GM23248 (cell line): ENCODE data around the gene MOK. TPM values are rescaled to one million over a fixed set of nuclear protein-coding genes. Genes with fewer than 3 reads are reported as not detected.

ENCODE experiments used
- DNase-seq: peaks from one replicate; pipeline ENCODE4 v3.0.0-alpha.2; 2015
- H2AFZ ChIP-seq: fragments of 200-600 bp; sonication (generic); 2 replicates; pipeline ENCODE4 v1.6.1; 2016; ENCODE audit warnings: antibody characterized with exemption
- H3F3A ChIP-seq: fragments of 200-600 bp; sonication (generic); 2 replicates; pipeline ENCODE4 v1.6.1; 2016; ENCODE audit warnings: mild to moderate bottlenecking, antibody characterized with exemption, mixed run types; ENCODE audit not compliant: insufficient read depth
- H3K27ac ChIP-seq: fragments of 200-600 bp; sonication (generic); 2 replicates; pipeline ENCODE4 v1.5.1; 2016; ENCODE audit warnings: mild to moderate bottlenecking
- H3K27me3 ChIP-seq: fragments of 200-600 bp; sonication (generic); replicated peaks from 2 replicates; pipeline ENCODE4 v1.6.1; 2016; ENCODE audit warnings: mild to moderate bottlenecking; ENCODE audit not compliant: insufficient read depth
- H3K36me3 ChIP-seq: fragments of 200-600 bp; sonication (generic); 2 replicates; pipeline ENCODE4 v1.6.1; 2016; ENCODE audit warnings: low read depth, mild to moderate bottlenecking
- H3K4me1 ChIP-seq: fragments of 200-600 bp; sonication (generic); 2 replicates; pipeline ENCODE4 v1.6.1; 2016; ENCODE audit warnings: mild to moderate bottlenecking; ENCODE audit not compliant: insufficient read depth
- H3K4me2 ChIP-seq: fragments of 200-600 bp; sonication (generic); one replicate; pipeline ENCODE4 v1.6.1; 2016; ENCODE audit warnings: mild to moderate bottlenecking; ENCODE audit not compliant: unreplicated experiment
- H3K4me3 ChIP-seq: fragments of 200-600 bp; sonication (generic); 2 replicates; pipeline ENCODE4 v1.5.1; 2016; ENCODE audit warnings: mild to moderate bottlenecking
- H3K79me2 ChIP-seq: fragments of 200-600 bp; sonication (generic); 2 replicates; pipeline ENCODE4 v1.6.1; 2016; ENCODE audit warnings: mild to moderate bottlenecking; ENCODE audit not compliant: insufficient read depth
- H3K9ac ChIP-seq: fragments of 200-600 bp; sonication (generic); 2 replicates; pipeline ENCODE4 v1.6.1; 2016; ENCODE audit warnings: mild to moderate bottlenecking
- H3K9me2 ChIP-seq: fragments of 200-600 bp; sonication (generic); 2 replicates; pipeline ENCODE4 v1.6.1; 2016; ENCODE audit warnings: mixed run types, mild to moderate bottlenecking, moderate library complexity; ENCODE audit not compliant: insufficient read depth
- H3K9me3 ChIP-seq: fragments of 200-600 bp; sonication (generic); one replicate; pipeline ENCODE4 v1.6.1; 2017; ENCODE audit warnings: low read depth
- H4K20me1 ChIP-seq: fragments of 200-600 bp; sonication (generic); 2 replicates; pipeline ENCODE4 v1.6.0; 2016; ENCODE audit not compliant: insufficient read depth
- EZH2 ChIP-seq: fragments of 200-600 bp; sonication (generic); IDR thresholded peaks from 2 replicates; pipeline ENCODE4 v1.6.1; 2018; ENCODE audit warnings: antibody characterized with exemption, mild to moderate bottlenecking; ENCODE audit not compliant: insufficient read depth, poor library complexity, severe bottlenecking
- EZH2phosphoT487 ChIP-seq: fragments of 200-600 bp; sonication (generic); IDR thresholded peaks from 2 replicates; pipeline ENCODE4 v1.6.1; 2018; ENCODE audit warnings: antibody characterized with exemption, moderate library complexity, mild to moderate bottlenecking, low read depth; ENCODE audit not compliant: insufficient read depth
- WGBS, 2 experiments: methylation state at CpG; one replicate each; pipeline ENCODE4 v1.1.6; 2015 to 2017; ENCODE audit warnings: low lambda C conversion rate in 2 of 2, low coverage in 1 of 2; ENCODE audit errors: missing lambda C conversion rate in 2 of 2; 5-methylcytosine and 5-hydroxymethylcytosine counted together
- in situ Hi-C: fragments of 300-500 bp; cut with MboI; formaldehyde crosslinking; loops from 2 replicates; pipeline ENCODE4 v1.15.0; 2020
- polyA plus RNA-seq: library from polyadenylated mRNA; unstranded; fragments of >200 nt; fragmentation: Nextera tagmentation; extraction: Ambion mirVana; gene quantifications from 2 replicates; pipeline ENCODE4 v1.2.1, GENCODE V29; 2016
- total RNA-seq: library from RNA; depleted of rRNA; stranded (reverse); fragments of >200 nt; shearing (Covaris generic); gene quantifications from 2 replicates; pipeline ENCODE4 v1.2.3, GENCODE V29; 2014

The MOK gene
- total and polyA plus RNA-seq, 2 experiments from 2014 or later: 34.9 to 67.9 TPM

DNA sequence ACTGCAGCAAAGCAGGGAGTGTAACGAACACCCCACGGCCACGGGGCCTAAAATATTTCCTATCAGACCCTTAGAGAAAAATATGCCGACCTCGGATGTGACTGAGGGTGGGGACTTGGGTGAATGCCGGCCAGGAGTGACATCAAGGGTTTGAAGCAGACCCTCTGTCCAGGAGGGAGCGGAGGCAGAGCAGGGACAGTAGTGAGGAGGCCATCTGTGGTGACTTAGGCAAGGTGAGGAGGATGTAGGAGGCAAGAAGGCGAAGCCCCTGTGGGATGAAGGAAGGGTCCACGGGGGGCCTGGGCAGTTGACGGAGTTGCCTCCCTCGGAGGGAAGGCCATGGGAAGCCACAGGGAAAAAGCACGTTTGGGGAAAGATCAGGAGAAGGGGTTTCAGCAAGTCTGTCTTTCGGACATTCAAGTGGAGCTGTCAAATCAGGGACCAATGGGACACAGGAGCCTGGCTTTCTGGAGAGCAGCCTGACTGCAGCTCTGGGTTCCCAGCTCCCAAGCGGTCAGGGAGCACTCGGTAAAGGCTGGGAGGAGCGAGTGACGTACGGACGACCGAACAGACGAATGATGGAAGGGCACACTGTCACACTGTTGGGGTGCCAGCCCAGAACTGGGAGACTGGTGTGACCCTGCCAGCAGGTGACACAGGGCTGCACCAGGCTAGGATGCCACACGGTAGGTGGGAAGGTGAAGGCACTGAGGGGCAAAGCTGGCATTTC lies 74.3 kb downstream of the MOK start:
- peaks cover 9% of the 10 kb centered on the region for H3K79me2 ChIP-seq
- no peak overlapping the region for H3K4me2 ChIP-seq
- no peaks in the 10 kb centered on the region for H3K9me3 ChIP-seq
- H3K4me1 ChIP-seq: no peaks in the 10 kb centered on the region
- H3F3A ChIP-seq: no peaks in the 10 kb centered on the region
- H3K27ac ChIP-seq: no peak overlapping the region
- no peaks in the 10 kb centered on the region for H3K27me3 ChIP-seq
- H3K9ac ChIP-seq: no peak overlapping the region
- DNase-seq: no peak
- peaks cover 26% of the 10 kb centered on the region; the same call in 1 of the 2 replicates for H3K36me3 ChIP-seq
- WGBS, 2 experiments: 87 to 89% methylated on average over 22 of the region's 22 CpGs
- H4K20me1 ChIP-seq: no peaks in the 10 kb centered on the region
- TF ChIP-seq EZH2phosphoT487: no peak
- TF ChIP-seq EZH2: no peak
- in situ Hi-C loops: no loop called here
- no peak overlapping the region for H3K4me3 ChIP-seq
- H2AFZ ChIP-seq: no peak overlapping the region
- no peaks in the 10 kb centered on the region for H3K9me2 ChIP-seq

DNA sequence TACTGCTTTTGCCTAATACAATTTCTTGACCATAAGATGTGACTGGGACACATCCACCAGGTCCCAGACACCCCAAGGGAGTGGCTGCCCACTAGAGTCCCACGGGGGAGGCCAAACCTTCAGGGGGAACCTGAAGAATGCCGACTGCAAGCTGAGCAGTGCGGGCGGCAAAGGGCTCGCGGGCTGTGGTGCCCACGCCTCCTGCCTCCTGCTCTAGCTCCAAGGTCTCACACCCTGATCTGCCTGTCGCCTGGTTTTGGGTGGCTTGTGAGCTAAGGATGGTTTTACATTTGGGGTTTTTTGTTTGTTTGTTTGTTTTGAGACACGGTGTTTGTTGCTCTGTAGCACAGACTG lies 75.2 kb downstream of the MOK start:
- no peak for TF ChIP-seq EZH2phosphoT487
- TF ChIP-seq EZH2: no peak
- H3K36me3 ChIP-seq: peaks cover 26% of the 10 kb centered on the region; the same call in 1 of the 2 replicates
- H3F3A ChIP-seq: 0 out of 2 replicates have a peak, but pooled peaks cover 1% of the 10 kb centered on the region
- H3K27ac ChIP-seq: no peak overlapping the region
- no peak overlapping the region for H3K9ac ChIP-seq
- H3K9me3 ChIP-seq: no peaks in the 10 kb centered on the region
- in situ Hi-C loops: no loop called here
- H3K4me2 ChIP-seq: no peak overlapping the region
- H2AFZ ChIP-seq: no peak overlapping the region
- WGBS, 2 experiments: 96 to 97% methylated on average over 9 of the region's 9 CpGs
- peaks cover 4% of the 10 kb centered on the region; the same call in 1 of the 2 replicates for H3K79me2 ChIP-seq
- DNase-seq: no peak
- no peaks in the 10 kb centered on the region for H4K20me1 ChIP-seq
- no peaks in the 10 kb centered on the region for H3K9me2 ChIP-seq
- H3K27me3 ChIP-seq: no peaks in the 10 kb centered on the region
- H3K4me1 ChIP-seq: no peaks in the 10 kb centered on the region
- H3K4me3 ChIP-seq: no peak overlapping the region

DNA sequence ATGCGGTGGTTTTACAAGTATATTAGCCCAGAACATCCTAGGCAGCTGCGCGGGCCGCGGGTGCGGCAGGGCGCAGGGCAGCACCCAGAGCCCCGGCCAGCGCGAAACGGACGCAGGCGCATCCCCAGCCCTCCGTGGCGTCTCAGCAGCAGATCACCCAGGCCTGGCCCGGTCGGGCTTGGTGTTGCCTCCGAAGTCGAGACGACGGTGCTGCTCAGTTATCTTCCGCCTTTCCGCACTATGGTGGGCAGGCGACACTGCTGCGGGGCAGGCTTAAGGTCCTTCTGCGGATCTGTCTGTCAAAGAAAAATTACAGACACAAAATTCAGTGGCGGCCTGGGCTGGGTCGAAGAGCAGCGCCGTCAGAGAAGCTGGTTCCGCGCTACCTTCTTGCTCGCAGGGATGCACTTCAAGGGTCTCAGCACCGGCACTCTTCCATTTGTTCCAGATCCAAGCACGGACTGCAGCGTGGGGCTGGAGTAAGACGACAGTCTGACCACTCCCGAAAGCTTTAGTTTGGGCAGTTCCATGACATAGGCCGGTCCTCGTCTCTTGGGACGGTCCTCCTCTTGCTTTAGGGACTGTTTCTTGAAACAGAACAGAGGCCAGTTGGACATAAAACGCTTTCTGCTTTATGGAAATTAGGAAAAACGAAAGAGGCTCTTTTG lies 75.8 kb downstream of the MOK start:
- no peak for DNase-seq
- Histone ChIP-seq H3K27me3 (no peaks in the 10 kb centered on the region), H3K79me2 (no peaks in the 10 kb centered on the region), H2AFZ (no peak overlapping the region), H4K20me1 (no peaks in the 10 kb centered on the region), H3K4me2 (no peak overlapping the region), H3K9me3 (no peaks in the 10 kb centered on the region), H3K27ac (no peak overlapping the region), H3K9ac (no peak overlapping the region), H3K4me3 (no peak overlapping the region), H3F3A (0 out of 2 replicates have a peak, but pooled peaks cover 6% of the 10 kb centered on the region), H3K4me1 (no peaks in the 10 kb centered on the region), H3K9me2 (no peaks in the 10 kb centered on the region), H3K36me3 (peaks cover 26% of the 10 kb centered on the region; the same call in 1 of the 2 replicates)
- in situ Hi-C loops: no loop called here
- 96% methylated on average over 42 to 43 of the region's 43 CpGs for WGBS, 2 experiments
- TF ChIP-seq EZH2 (no peak), EZH2phosphoT487 (no peak)

DNA sequence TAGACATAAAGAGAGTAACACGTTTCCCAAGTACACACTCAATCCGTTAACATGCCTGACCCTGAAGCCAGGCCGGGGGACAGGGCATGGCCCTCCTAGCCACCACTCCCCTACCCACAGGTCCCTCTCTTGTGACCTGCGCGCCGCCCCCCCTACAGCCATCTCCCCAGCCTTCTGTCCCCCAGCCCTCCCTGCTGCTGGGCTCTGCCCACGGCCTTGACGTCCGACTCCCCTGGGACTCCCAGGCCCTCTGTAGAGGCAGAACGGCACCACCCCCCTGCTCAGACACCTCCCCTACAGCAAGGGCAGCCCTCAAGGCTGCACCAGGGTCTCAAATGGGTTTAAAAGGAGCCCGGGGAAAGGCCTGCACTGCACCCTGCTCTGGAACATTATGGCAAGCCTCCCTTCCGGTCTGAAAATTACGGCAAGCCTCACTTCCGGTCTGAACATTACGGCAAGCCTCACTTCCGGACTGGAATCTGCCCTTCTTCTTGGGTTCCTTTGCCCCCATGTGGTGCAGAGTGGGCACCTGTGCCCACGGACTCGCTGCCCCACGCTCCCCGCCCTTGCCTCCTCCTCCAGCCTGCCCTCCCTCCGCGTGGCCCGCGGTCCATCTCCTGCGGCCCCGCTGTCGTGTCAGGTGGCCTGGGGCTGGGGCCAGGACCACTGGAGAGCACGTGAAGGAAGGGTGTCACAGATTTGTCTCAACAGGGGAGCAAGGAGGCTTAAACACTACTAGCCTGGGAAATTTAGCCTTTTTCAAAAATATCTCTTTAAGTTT lies 77.6 kb downstream of the MOK start:
- Histone ChIP-seq H3K9me3 (no peaks in the 10 kb centered on the region), H3K36me3 (0 out of 2 replicates have a peak, but pooled peaks cover 21% of the 10 kb centered on the region), H3K4me3 (no peak overlapping the region), H3K9me2 (no peaks in the 10 kb centered on the region), H3K79me2 (no peaks in the 10 kb centered on the region), H3K27ac (no peak overlapping the region), H3K4me2 (no peak overlapping the region), H4K20me1 (no peaks in the 10 kb centered on the region), H3K9ac (no peak overlapping the region), H3F3A (0 out of 2 replicates have a peak, but pooled peaks cover 6% of the 10 kb centered on the region), H3K27me3 (no peaks in the 10 kb centered on the region), H3K4me1 (no peaks in the 10 kb centered on the region), H2AFZ (no peak overlapping the region)
- no peak for DNase-seq
- TF ChIP-seq EZH2 (no peak), EZH2phosphoT487 (no peak)
- 76% methylated on average over 22 to 28 of the region's 28 CpGs for whole genome bisulfite sequencing, 2 experiments
- in situ Hi-C loops: no loop called here
